ENCODE data around the gene NACC2. TPM values are rescaled to one million over a fixed set of nuclear protein-coding genes. Genes with fewer than 3 reads are reported as not detected.

The NACC2 gene
- polyA plus RNA-seq, 1 donor (not counting 4 experiments of a cell fraction or from before 2014, with no cell fraction given): 4.6 TPM

DNA sequence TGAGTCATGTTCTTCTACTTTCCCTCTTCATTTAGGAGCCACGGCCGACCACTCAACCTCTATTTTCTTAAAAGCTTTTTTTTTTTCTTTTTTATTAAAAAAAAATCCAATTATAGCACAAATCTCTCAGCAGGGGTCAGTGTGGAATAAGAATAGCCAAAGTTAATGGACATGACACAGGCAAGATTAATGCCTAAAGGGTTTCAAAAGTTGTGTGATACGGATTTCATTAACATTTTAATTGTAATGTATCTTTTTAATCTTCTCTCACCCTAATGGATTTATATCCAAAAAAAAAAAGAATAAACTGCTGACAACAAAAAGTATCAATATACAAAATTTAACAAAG lies 5.4 kb downstream of the NACC2 start:
- H2AFZ ChIP-seq (ENCODE audit: control insufficient read depth, low read length): no peak overlapping the region
- H3K9ac ChIP-seq (ENCODE audit: control insufficient read depth, extremely low read depth, insufficient read depth, low read length): no peak overlapping the region
- H3K27ac ChIP-seq (ENCODE audit: control insufficient read depth, insufficient read depth, low read length): no peak overlapping the region
- H3K79me2 ChIP-seq (ENCODE audit: control insufficient read depth, insufficient read depth, low read length): peaks cover 92% of the 10 kb centered on the region
- peaks cover 12% of the 10 kb centered on the region for H3K4me1 ChIP-seq (ENCODE audit: control insufficient read depth, extremely low read depth, insufficient read depth, low read length)
- no peak overlapping the region for H3K4me2 ChIP-seq (ENCODE audit: control insufficient read depth, extremely low read depth, insufficient read depth, low read depth, low read length)
- dilution Hi-C loops (cut with MboI; ENCODE audit: extremely low pct_ligation_motif_present, low sequenced_read_pairs): no loop called here
- DNase-seq (ENCODE audit: low read depth, low spot score) (no peak), FAIRE-seq (no peak)
- H3K27me3 ChIP-seq (ENCODE audit: control insufficient read depth, extremely low read depth, insufficient read depth, low read length): no peaks in the 10 kb centered on the region
- peaks cover 5 to 9% of the 10 kb centered on the region in 2 experiments for H3K36me3 ChIP-seq (ENCODE audit: control insufficient read depth in 2 of 2, extremely low read depth in 1 of 2, insufficient read depth in 2 of 2, low read length in 2 of 2)
- no peaks in the 10 kb centered on the region for H3K9me1 ChIP-seq (ENCODE audit: control insufficient read depth, extremely low read depth, insufficient read depth, low read length)
- H3K9me3 ChIP-seq (ENCODE audit: control insufficient read depth, low read depth, low read length): no peaks in the 10 kb centered on the region
- peaks cover 21% of the 10 kb centered on the region for H4K20me1 ChIP-seq (ENCODE audit: control insufficient read depth, extremely low read depth, insufficient read depth, low read length)
- TF ChIP-seq EZH2 (IDR thresholded peaks at IDR 0.05; ENCODE audit: low read length): no peak
- TF ChIP-seq, protein P1, sequence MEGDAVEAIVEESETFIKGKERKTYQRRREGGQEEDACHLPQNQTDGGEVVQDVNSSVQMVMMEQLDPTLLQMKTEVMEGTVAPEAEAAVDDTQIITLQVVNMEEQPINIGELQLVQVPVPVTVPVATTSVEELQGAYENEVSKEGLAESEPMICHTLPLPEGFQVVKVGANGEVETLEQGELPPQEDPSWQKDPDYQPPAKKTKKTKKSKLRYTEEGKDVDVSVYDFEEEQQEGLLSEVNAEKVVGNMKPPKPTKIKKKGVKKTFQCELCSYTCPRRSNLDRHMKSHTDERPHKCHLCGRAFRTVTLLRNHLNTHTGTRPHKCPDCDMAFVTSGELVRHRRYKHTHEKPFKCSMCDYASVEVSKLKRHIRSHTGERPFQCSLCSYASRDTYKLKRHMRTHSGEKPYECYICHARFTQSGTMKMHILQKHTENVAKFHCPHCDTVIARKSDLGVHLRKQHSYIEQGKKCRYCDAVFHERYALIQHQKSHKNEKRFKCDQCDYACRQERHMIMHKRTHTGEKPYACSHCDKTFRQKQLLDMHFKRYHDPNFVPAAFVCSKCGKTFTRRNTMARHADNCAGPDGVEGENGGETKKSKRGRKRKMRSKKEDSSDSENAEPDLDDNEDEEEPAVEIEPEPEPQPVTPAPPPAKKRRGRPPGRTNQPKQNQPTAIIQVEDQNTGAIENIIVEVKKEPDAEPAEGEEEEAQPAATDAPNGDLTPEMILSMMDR (optimal IDR thresholded peaks at IDR 0.05 in 1 of 3, IDR thresholded peaks at IDR 0.05 in 1 of 3, conservative IDR thresholded peaks at IDR 0.05 in 1 of 3; ENCODE audit: extremely low read depth in 1 of 3, insufficient read depth in 2 of 3, low read length in 3 of 3): peak in 1 of 3 experiments; percentile 13
- H3K4me3 ChIP-seq (ENCODE audit: control insufficient read depth in 2 of 3, extremely low read depth in 1 of 3, insufficient read depth in 2 of 3, low read depth in 1 of 3, low read length in 3 of 3): no peak overlapping the region

DNA sequence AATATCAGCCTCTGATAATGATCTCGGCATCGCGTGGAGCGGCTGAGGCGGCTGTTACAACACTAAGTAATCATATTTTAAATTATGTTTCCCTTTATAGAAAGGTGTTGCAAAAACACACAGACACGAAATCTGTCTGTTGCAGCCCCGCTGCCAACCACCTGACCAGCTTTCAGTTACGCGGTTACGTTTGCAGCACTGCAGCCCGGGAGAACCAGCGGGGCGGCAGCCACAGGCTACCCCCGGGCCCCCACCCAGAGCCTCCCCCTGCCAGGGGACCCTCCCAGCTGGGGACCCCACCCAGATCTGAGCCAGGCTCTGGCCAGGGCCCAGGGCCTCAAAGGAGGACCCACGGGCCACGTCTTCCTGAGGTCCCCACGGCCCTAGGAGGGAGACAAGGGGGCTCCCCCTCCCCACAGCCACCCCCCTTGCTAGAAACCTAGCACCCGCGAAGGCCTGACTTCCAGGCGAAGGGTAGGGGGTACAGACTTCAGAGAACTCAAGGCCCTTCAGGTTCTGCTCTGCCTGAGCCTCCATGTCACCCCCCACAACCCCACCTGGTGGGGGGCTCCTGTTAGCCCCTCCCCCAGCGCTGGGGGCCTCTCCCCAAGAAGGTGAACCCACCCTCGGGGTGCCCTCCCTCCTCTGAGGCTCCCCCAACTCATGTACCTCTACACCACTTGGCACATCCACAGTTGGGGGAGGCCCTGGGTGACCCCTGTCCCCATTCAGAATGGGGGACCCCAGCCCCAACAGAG lies 6.0 kb downstream of the NACC2 start:
- H3K4me1 ChIP-seq (ENCODE audit: control insufficient read depth, extremely low read depth, insufficient read depth, low read length): peaks cover 12% of the 10 kb centered on the region
- H3K9ac ChIP-seq (ENCODE audit: control insufficient read depth, extremely low read depth, insufficient read depth, low read length): no peak overlapping the region
- dilution Hi-C loops (cut with MboI; ENCODE audit: extremely low pct_ligation_motif_present, low sequenced_read_pairs): no loop called here
- no peak overlapping the region for H2AFZ ChIP-seq (ENCODE audit: control insufficient read depth, low read length)
- peaks cover 5 to 11% of the 10 kb centered on the region in 2 experiments for H3K36me3 ChIP-seq (ENCODE audit: control insufficient read depth in 2 of 2, extremely low read depth in 1 of 2, insufficient read depth in 2 of 2, low read length in 2 of 2)
- H4K20me1 ChIP-seq (ENCODE audit: control insufficient read depth, extremely low read depth, insufficient read depth, low read length): peaks cover 21% of the 10 kb centered on the region
- TF ChIP-seq EZH2 (IDR thresholded peaks at IDR 0.05; ENCODE audit: low read length): no peak
- TF ChIP-seq, protein P1 (optimal IDR thresholded peaks at IDR 0.05 in 1 of 3, IDR thresholded peaks at IDR 0.05 in 1 of 3, conservative IDR thresholded peaks at IDR 0.05 in 1 of 3; ENCODE audit: extremely low read depth in 1 of 3, insufficient read depth in 2 of 3, low read length in 3 of 3): no peak
- DNase-seq (ENCODE audit: low read depth, low spot score) (no peak), FAIRE-seq (no peak)
- no peaks in the 10 kb centered on the region for H3K9me1 ChIP-seq (ENCODE audit: control insufficient read depth, extremely low read depth, insufficient read depth, low read length)
- H3K4me2 ChIP-seq (ENCODE audit: control insufficient read depth, extremely low read depth, insufficient read depth, low read depth, low read length): no peak overlapping the region
- H3K79me2 ChIP-seq (ENCODE audit: control insufficient read depth, insufficient read depth, low read length): peaks cover 92% of the 10 kb centered on the region
- H3K9me3 ChIP-seq (ENCODE audit: control insufficient read depth, low read depth, low read length): no peaks in the 10 kb centered on the region
- no peak overlapping the region for H3K4me3 ChIP-seq (ENCODE audit: control insufficient read depth in 2 of 3, extremely low read depth in 1 of 3, insufficient read depth in 2 of 3, low read depth in 1 of 3, low read length in 3 of 3)
- H3K27ac ChIP-seq (ENCODE audit: control insufficient read depth, insufficient read depth, low read length): no peak overlapping the region
- no peaks in the 10 kb centered on the region for H3K27me3 ChIP-seq (ENCODE audit: control insufficient read depth, extremely low read depth, insufficient read depth, low read length)
